Kidney (tissue), 14 donors: ENCODE data around the gene TMEM125. TPM values are rescaled to one million over a fixed set of nuclear protein-coding genes. Genes with fewer than 3 reads are reported as not detected.

Experiments
- DNase-seq, 5 donors: peaks; one replicate each; pipeline ENCODE4 v3.0.0-alpha.2; 2013 to 2020
- FAIRE-seq: peaks from 2 replicates; lab custom pipeline; 2012; peaks lifted over from hg19 to GRCh38; lab: Jason Lieb, UNC
- H3K27ac ChIP-seq, 2 donors: one replicate each; pipeline ENCODE4 v1.7.0; 2013; ENCODE audit warnings: low read depth in 2 of 2, low read length in 2 of 2, inconsistent platforms in 1 of 2
- H3K27me3 ChIP-seq: one replicate; pipeline ENCODE4 v1.7.1; 2013; ENCODE audit warnings: low read length, inconsistent platforms; ENCODE audit not compliant: control insufficient read depth, insufficient read depth
- H3K36me3 ChIP-seq, 3 donors: one replicate each; pipeline versions ENCODE4 v1.7.0 to v1.7.1; 2013; ENCODE audit warnings: low read length in 3 of 3, control low read depth in 1 of 3, inconsistent platforms in 1 of 3; ENCODE audit not compliant: insufficient read depth in 3 of 3, control insufficient read depth in 2 of 3
- H3K4me1 ChIP-seq, 3 donors: one replicate each; pipeline versions ENCODE4 v1.7.0 to v1.7.1; 2013; ENCODE audit warnings: low read length in 3 of 3, inconsistent platforms in 1 of 3, low read depth in 1 of 3; ENCODE audit not compliant: control insufficient read depth in 2 of 3, insufficient read depth in 2 of 3
- H3K4me3 ChIP-seq, 3 donors: one replicate each; pipeline versions ENCODE4 v1.7.0 to v1.8.1; 2013; ENCODE audit warnings: low read length in 3 of 3, control low read depth in 1 of 3, inconsistent platforms in 1 of 3
- H3K9ac ChIP-seq, 3 donors: one replicate each; pipeline versions ENCODE4 v1.7.0 to v1.7.1; 2013; ENCODE audit warnings: low read length in 3 of 3, control low read depth in 1 of 3, inconsistent platforms in 1 of 3
- H3K9me3 ChIP-seq, 3 donors: one replicate each; pipeline versions ENCODE4 v1.7.0 to v1.7.1; 2013; ENCODE audit warnings: low read length in 3 of 3, control low read depth in 1 of 3, inconsistent platforms in 1 of 3; ENCODE audit not compliant: control insufficient read depth in 2 of 3, insufficient read depth in 1 of 3
- CTCF ChIP-seq: IDR thresholded peaks from 3 replicates; pipeline ENCODE4 v1.5.1; 2012; ENCODE audit warnings: mild to moderate bottlenecking, moderate library complexity, borderline replicate concordance; ENCODE audit not compliant: insufficient read depth; ENCODE audit errors: extremely low read depth
- intact Hi-C: fragments of 100-400 bp; cut with DNase I; formaldehyde crosslinking; loops from one replicate; pipeline ENCODE4 v1.11.1; 2022
- polyA plus RNA-seq: library from polyadenylated mRNA; stranded (reverse); fragments of 350-450 nt; fragmentation: Illumina TruSeq; extraction: RNeasy Lipid Tissue Mini Kit (QIAGEN cat#74804); gene quantifications from one replicate; pipeline ENCODE4 v1.2.3, GENCODE V29; 2014; ENCODE audit warnings: low read depth, low replicate concordance; ENCODE audit not compliant: insufficient read depth
- total RNA-seq: library from RNA; stranded (reverse); fragmentation: NEBNext Ultra II Directional; extraction: Animal tissue kit (Norgen Biotek cat#: 25700); gene quantifications from one replicate; pipeline ENCODE4 v1.2.1, GENCODE V29; 2021
- donor health status: control.
- donor health status: control.
- donor health status: control.
- donor health status: control.
- donor health status: control.
- donor health status: DM: yes; HTN: yes; CAD: no.
- donor health status: Normal renal cell carcinoma (clear cell type).

The TMEM125 gene
- total and polyA plus RNA-seq, 2 donors from 2014 or later, result 17.5 to 22.0 TPM

- Histone ChIP-seq H3K9ac (no peak overlapping the region), H3K27ac (no peak overlapping the region), H3K36me3 (no peaks in the 10 kb centered on the region), H3K27me3 (no peaks in the 10 kb centered on the region), H3K4me3 (no peak overlapping the region), H3K9me3 (no peaks in the 10 kb centered on the region), H3K4me1 (peaks cover 5 to 22% (median 19%) of the 10 kb centered on the region in 3 donors)
- DNase-seq (no peak), FAIRE-seq (no peak)
- no peak for TF ChIP-seq CTCF
- intact Hi-C loops, result no loop called here
Observed at GRCh38 chr1:43293176-43293575, 23.4 kb downstream of the TMEM125 start.

- no peak for FAIRE-seq
- Histone ChIP-seq H3K4me3 (no peak overlapping the region), H3K27ac (peak overlapping the region in 1 of 2 donors; percentile 59), H3K9ac (no peak overlapping the region), H3K4me1 (peaks cover 5 to 22% (median 19%) of the 10 kb centered on the region in 3 donors), H3K9me3 (no peaks in the 10 kb centered on the region), H3K36me3 (no peaks in the 10 kb centered on the region), H3K27me3 (no peaks in the 10 kb centered on the region)
- DNase-seq, result peak in 1 of 5 donors; percentile 45
- TF ChIP-seq CTCF, result no peak
- intact Hi-C loops, result no loop called here
Observed at GRCh38 chr1:43293896-43294760, 24.3 kb downstream of the TMEM125 start.

- no peak for FAIRE-seq
- H3K4me1 ChIP-seq, result peaks cover 5 to 22% (median 19%) of the 10 kb centered on the region in 3 donors
- intact Hi-C loops, result no loop called here
- no peak overlapping the region for H3K9ac ChIP-seq
- no peak for TF ChIP-seq CTCF
- H3K36me3 ChIP-seq, result no peaks in the 10 kb centered on the region
- H3K9me3 ChIP-seq, result no peaks in the 10 kb centered on the region
- no peaks in the 10 kb centered on the region for H3K27me3 ChIP-seq
- peak overlapping the region in 1 of 2 donors; percentile 59 for H3K27ac ChIP-seq
- H3K4me3 ChIP-seq, result no peak overlapping the region
- DNase-seq, result no peak
Observed at GRCh38 chr1:43294761-43295160, 25.0 kb downstream of the TMEM125 start.
